H1 (cell line): Measurements from ENCODE around the gene ARR3. TPM values are rescaled to one million over a fixed set of nuclear protein-coding genes. Genes with fewer than 3 reads are reported as not detected.

ENCODE experiments used
- CTCF ChIA-PET: fragments of 300-600 bp; sonication (Branson Sonifier 250); formaldehyde crosslinking; loops from one replicate; lab custom pipeline; 2021; ENCODE audit not compliant: partially characterized antibody; lab: Charles Lee
- POLR2A ChIA-PET: fragments of 300-600 bp; sonication (Branson Sonifier 250); formaldehyde crosslinking; loops from one replicate; lab custom pipeline; 2021; ENCODE audit warnings: inconsistent platforms; ENCODE audit not compliant: partially characterized antibody; lab: Charles Lee
- DNase-seq, 2 experiments: peaks; one replicate each; pipeline versions ENCODE4 v3.0.0 to v3.0.0-alpha.2; 2010 to 2022; ENCODE audit warnings: low spot score in 2 of 2, low read depth in 1 of 2, mixed read lengths in 1 of 2
- FAIRE-seq: peaks from 2 replicates; lab custom pipeline; 2011; peaks lifted over from hg19 to GRCh38; lab: Jason Lieb, UNC
- H2AFZ ChIP-seq: 2 replicates; pipeline ENCODE4 v1.8.1; 2012; ENCODE audit warnings: low read length, inconsistent platforms
- H2AK5ac ChIP-seq: 2 replicates; pipeline ENCODE4 v1.6.1; 2013; ENCODE audit warnings: low read depth, low read length
- H2BK120ac ChIP-seq: replicated peaks from 2 replicates; pipeline ENCODE3; 2013; ENCODE audit warnings: low read depth, low read length, inconsistent platforms
- H2BK12ac ChIP-seq: 2 replicates; pipeline ENCODE4 v1.6.1; 2013; ENCODE audit warnings: low read depth, low read length
- H2BK15ac ChIP-seq: 2 replicates; pipeline ENCODE4 v1.6.1; 2013; ENCODE audit warnings: low read length
- H2BK20ac ChIP-seq: 2 replicates; pipeline ENCODE4 v1.6.1; 2013; ENCODE audit warnings: low read length
- H2BK5ac ChIP-seq: 2 replicates; pipeline ENCODE4 v1.6.1; 2013; ENCODE audit warnings: low read depth, low read length
- H3K14ac ChIP-seq: 2 replicates; pipeline ENCODE4 v1.6.1; 2013; ENCODE audit warnings: inconsistent platforms; ENCODE audit not compliant: insufficient read length
- H3K18ac ChIP-seq: 2 replicates; pipeline ENCODE4 v1.6.1; 2013; ENCODE audit warnings: low read length; ENCODE audit errors: extremely low read depth
- H3K23ac ChIP-seq: 2 replicates; pipeline ENCODE4 v1.6.1; 2013; ENCODE audit warnings: inconsistent platforms; ENCODE audit not compliant: insufficient read length
- H3K23me2 ChIP-seq: 2 replicates; pipeline ENCODE4 v1.6.1; 2013; ENCODE audit warnings: low read depth, low read length
- H3K27ac ChIP-seq: 2 replicates; pipeline ENCODE4 v1.6.1; 2011; ENCODE audit warnings: low read depth, low read length, inconsistent platforms
- H3K27me3 ChIP-seq, 4 experiments: replicated peaks in 1 of 4; 1 replicate in 1 of 4; 2 replicates in 3 of 4; pipeline versions ENCODE4 v1.6.1 to v1.8.1; 2011 to 2013; ENCODE audit warnings: low read length in 3 of 4, mild to moderate bottlenecking in 3 of 4, inconsistent platforms in 2 of 4, mixed read lengths in 2 of 4, moderate library complexity in 1 of 4; ENCODE audit not compliant: control insufficient read depth in 3 of 4, insufficient read depth in 3 of 4; ENCODE audit errors: extremely low read depth in 1 of 4
- H3K36me3 ChIP-seq, 4 experiments: 2 replicates each; pipeline versions ENCODE4 v1.6.1 to v1.8.1; 2011 to 2013; ENCODE audit warnings: mild to moderate bottlenecking in 4 of 4, low read length in 3 of 4, moderate library complexity in 2 of 4, control low read depth in 1 of 4, inconsistent platforms in 1 of 4; ENCODE audit not compliant: insufficient read depth in 4 of 4, control insufficient read depth in 2 of 4
- H3K4ac ChIP-seq: replicated peaks from 2 replicates; pipeline ENCODE3; 2013; ENCODE audit warnings: low read length, low read depth, mixed read lengths, inconsistent platforms; ENCODE audit not compliant: insufficient read length
- H3K4me1 ChIP-seq, 4 experiments: replicated peaks in 1 of 4; 1 replicate in 1 of 4; 2 replicates in 3 of 4; pipeline versions ENCODE4 v1.6.1 to v1.8.1; 2011 to 2013; ENCODE audit warnings: low read length in 3 of 4, inconsistent platforms in 2 of 4, mixed read lengths in 1 of 4; ENCODE audit not compliant: insufficient read depth in 4 of 4, control insufficient read depth in 3 of 4
- H3K4me2 ChIP-seq, 2 experiments: 2 replicates each; pipeline versions ENCODE4 v1.6.1 to v1.8.1; 2011 to 2013; ENCODE audit warnings: low read depth in 2 of 2, low read length in 2 of 2, control low read depth in 1 of 2, inconsistent platforms in 1 of 2, mild to moderate bottlenecking in 1 of 2; ENCODE audit not compliant: insufficient read depth in 1 of 2
- H3K4me3 ChIP-seq, 4 experiments: fragments of 200-600, 300-600 bp in 1 of 4; sonication (generic), shearing (Covaris generic), sonication (Bioruptor Twin) in 1 of 4; 2 replicates each; pipeline versions ENCODE4 v1.5.1 to v1.8.1; 2011 to 2016; ENCODE audit warnings: low read length in 4 of 4, low read depth in 3 of 4, control low read depth in 2 of 4, inconsistent platforms in 2 of 4, mild to moderate bottlenecking in 2 of 4, mixed read lengths in 1 of 4, moderate library complexity in 1 of 4; ENCODE audit not compliant: insufficient read depth in 2 of 4; ENCODE audit errors: extremely low read depth in 1 of 4
- H3K56ac ChIP-seq: replicated peaks from 2 replicates; pipeline ENCODE3; 2013; ENCODE audit warnings: low read depth, mild to moderate bottlenecking, mixed read lengths, low read length, inconsistent platforms; ENCODE audit not compliant: insufficient read length
- H3K79me1 ChIP-seq: 2 replicates; pipeline ENCODE4 v1.6.1; 2013; ENCODE audit warnings: low read depth, low read length, control low read depth
- H3K79me2 ChIP-seq, 2 experiments: 2 replicates each; pipeline versions ENCODE4 v1.6.1 to v1.8.1; 2012 to 2013; ENCODE audit warnings: low read length in 2 of 2, mild to moderate bottlenecking in 2 of 2, inconsistent platforms in 1 of 2; ENCODE audit not compliant: insufficient read depth in 2 of 2, control insufficient read depth in 1 of 2
- H3K9ac ChIP-seq, 4 experiments: replicated peaks in 1 of 4; 1 replicate in 1 of 4; 2 replicates in 3 of 4; pipeline versions ENCODE4 v1.6.1 to v1.8.1; 2011 to 2013; ENCODE audit warnings: low read depth in 3 of 4, low read length in 3 of 4, control low read depth in 2 of 4, mild to moderate bottlenecking in 2 of 4, moderate library complexity in 2 of 4, inconsistent platforms in 1 of 4; ENCODE audit errors: extremely low read depth in 1 of 4
- H3K9me3 ChIP-seq, 2 experiments: 2 replicates each; pipeline versions ENCODE4 v1.6.1 to v1.8.1; 2012 to 2013; ENCODE audit warnings: mild to moderate bottlenecking in 2 of 2, moderate library complexity in 2 of 2, control low read depth in 1 of 2, inconsistent platforms in 1 of 2, low read depth in 1 of 2, low read length in 1 of 2, mixed read lengths in 1 of 2; ENCODE audit not compliant: insufficient read depth in 2 of 2
- H4K20me1 ChIP-seq, 2 experiments: replicated peaks in 1 of 2; 2 replicates each; pipeline versions ENCODE3 to v1.8.1; 2011 to 2013; ENCODE audit warnings: inconsistent platforms in 2 of 2, low read length in 2 of 2, mild to moderate bottlenecking in 1 of 2; ENCODE audit not compliant: insufficient read depth in 2 of 2, control insufficient read depth in 1 of 2
- H4K5ac ChIP-seq: 2 replicates; pipeline ENCODE4 v1.6.1; 2013; ENCODE audit warnings: low read length, low read depth, mixed read lengths, inconsistent platforms; ENCODE audit not compliant: insufficient read length
- H4K8ac ChIP-seq: 2 replicates; pipeline ENCODE4 v1.8.0; 2013; ENCODE audit warnings: mild to moderate bottlenecking, moderate library complexity, low read length, inconsistent platforms; ENCODE audit not compliant: insufficient read depth; ENCODE audit errors: extremely low read depth
- H4K91ac ChIP-seq: replicated peaks from 2 replicates; pipeline ENCODE3; 2013; ENCODE audit warnings: low read length, mixed read lengths, inconsistent platforms; ENCODE audit not compliant: insufficient read length
- BRCA1 ChIP-seq: IDR thresholded peaks from 2 replicates; pipeline ENCODE4 v1.6.1; 2012; ENCODE audit warnings: low read depth, low read length, improper control_type of control experiment
- CBX5 ChIP-seq: fragments of 300-800, 300-1000 bp; sonication (generic); IDR thresholded peaks from 2 replicates; pipeline ENCODE4 v1.7.1; 2016; ENCODE audit warnings: antibody characterized with exemption, low read length, low read depth
- KDM4A ChIP-seq: IDR thresholded peaks from one replicate; pipeline ENCODE4 v1.7.1; 2012; ENCODE audit warnings: low read depth, mild to moderate bottlenecking, moderate library complexity, low read length, inconsistent platforms; ENCODE audit not compliant: severe bottlenecking
- POLR2A ChIP-seq, 2 experiments: IDR thresholded peaks; 1 replicate in 1 of 2; 2 replicates in 1 of 2; pipeline ENCODE4 v1.6.1; 2011; ENCODE audit warnings: low read depth in 2 of 2, low read length in 2 of 2, mild to moderate bottlenecking in 2 of 2; ENCODE audit errors: control extremely low read depth in 1 of 2
- RFX5 ChIP-seq: IDR thresholded peaks from 2 replicates; pipeline ENCODE4 v1.6.1; 2011; ENCODE audit warnings: low read depth, low read length, improper control_type of control experiment, borderline replicate concordance
- SAP30 ChIP-seq: fragments of 300-600 bp; sonication (generic); IDR thresholded peaks from 2 replicates; pipeline ENCODE4 v1.7.1; 2012; ENCODE audit warnings: low read length, moderate library complexity, mild to moderate bottlenecking, inconsistent platforms; ENCODE audit not compliant: insufficient read depth, insufficient replicate concordance
- SIRT6 ChIP-seq: IDR thresholded peaks from one replicate; pipeline ENCODE4 v1.7.1; 2012; ENCODE audit warnings: low read length, inconsistent platforms
- SRF ChIP-seq: IDR thresholded peaks from 2 replicates; pipeline ENCODE4 v1.6.1; 2011; ENCODE audit warnings: mild to moderate bottlenecking, low read depth, low read length, moderate library complexity
- TAF1 ChIP-seq: IDR thresholded peaks from 2 replicates; pipeline ENCODE4 v1.6.1; 2011; ENCODE audit warnings: mild to moderate bottlenecking, low read depth, low read length
- TAF7 ChIP-seq: optimal IDR thresholded peaks from 2 replicates; pipeline ENCODE3; 2011; ENCODE audit warnings: low read depth, mild to moderate bottlenecking, inconsistent platforms, low read length, moderate library complexity, borderline replicate concordance
- TBP ChIP-seq: IDR thresholded peaks from 2 replicates; pipeline ENCODE4 v1.6.1; 2011; ENCODE audit warnings: low read depth, low read length, improper control_type of control experiment
- WGBS, 2 experiments: shearing (Covaris generic) in 1 of 2; methylation state at CpG; one replicate each; pipeline versions ENCODE4 v1.1.6 to v1.1.7; 2013 to 2015; ENCODE audit warnings: low lambda C conversion rate in 2 of 2, mixed read lengths in 2 of 2, inconsistent platforms in 1 of 2, low coverage in 1 of 2, missing lambda C conversion rate in 1 of 2; ENCODE audit not compliant: insufficient replicate concordance in 2 of 2, insufficient coverage in 1 of 2, insufficient read length in 1 of 2; ENCODE audit errors: extremely low coverage in 1 of 2, missing lambda C conversion rate in 1 of 2; 5-methylcytosine and 5-hydroxymethylcytosine counted together
- polyA plus RNA-seq, 7 experiments: library from polyadenylated mRNA; depleted of rRNA in 3 of 7; stranded (reverse) in 5 of 7; unstranded in 2 of 7; fragments of >200 nt in 5 of 7; fragments of 200-250 nt in 2 of 7; gene quantifications; 1 replicate in 5 of 7; 2 replicates in 1 of 7; 4 replicates in 1 of 7; pipeline versions ENCODE4 v1.2.1 to v1.2.3, GENCODE V29; 2011 to 2013; ENCODE audit warnings: missing spikeins in 2 of 7, mixed read lengths in 2 of 7
- total RNA-seq: library from RNA; stranded (reverse); fragmentation: NEBNext Ultra II Directional; extraction: Animal tissue kit (Norgen Biotek cat#: 25700); gene quantifications from 2 replicates; pipeline ENCODE4 v1.2.1, GENCODE V29; 2021

Gene ARR3
- total and polyA plus RNA-seq, 2 of the 8 experiments (the other 6 are each of a cell fraction or from before 2014, with no cell fraction given): not detected

- H4K8ac ChIP-seq: no peak within 1 kb of the TSS
- H4K20me1 ChIP-seq: no peaks in the 10 kb centered on the region
- H3K23me2 ChIP-seq: no peaks in the 10 kb centered on the region; the same call in 1 of the 2 replicates
- no peak within 1 kb of the TSS for H3K23ac ChIP-seq
- H3K4me2 ChIP-seq: peak within 1 kb of the TSS; percentile 69 to 72
- H4K91ac ChIP-seq: no peak within 1 kb of the TSS
- H2BK20ac ChIP-seq: no peak within 1 kb of the TSS
- FAIRE-seq: no peak
- peak within 1 kb of the TSS; percentile 88; the same call in 1 of the 2 replicates for H2AFZ ChIP-seq
- POLR2A ChIA-PET: interaction anchor here (0.8 kb wide), 2 partner anchors 25 to 28 kb away, joined by 3 to 4 read pairs; no protein-coding TSS in a partner anchor
- H3K14ac ChIP-seq: no peak within 1 kb of the TSS
- H2BK5ac ChIP-seq: no peak within 1 kb of the TSS; the same call in 1 of the 2 replicates
- H3K4me3 ChIP-seq: peak within 1 kb of the TSS; percentile 71 to 91 (median 82)
- DNase-seq: peak; percentile 34 to 77
- no peak within 1 kb of the TSS for H2AK5ac ChIP-seq
- H3K27ac ChIP-seq: no peak within 1 kb of the TSS; the same call in 1 of the 2 replicates
- peaks cover 0 to 12% (median 6%) of the 10 kb centered on the region in 4 experiments; a peak in 4 of 8 replicates for H3K36me3 ChIP-seq
- H3K18ac ChIP-seq: peak within 1 kb of the TSS; percentile 71
- H3K9me3 ChIP-seq: no peaks in the 10 kb centered on the region
- H4K5ac ChIP-seq: no peak within 1 kb of the TSS
- no peak within 1 kb of the TSS for H2BK120ac ChIP-seq
- H3K79me2 ChIP-seq: peaks cover 0 to 18% of the 10 kb centered on the region in 2 experiments; a peak in 2 of 4 replicates
- no peak within 1 kb of the TSS for H3K56ac ChIP-seq
- H2BK15ac ChIP-seq: no peak within 1 kb of the TSS
- 0% methylated on average over 38 of the region's 62 CpGs; no CpG with 5 or more reads in 1 of the 2 experiments for WGBS, 2 experiments
- CTCF ChIA-PET: interaction anchor here (0.6 to 1.1 kb wide), 2 partner anchors 17 to 670 kb away, joined by 3 to 4 read pairs; no protein-coding TSS in a partner anchor
- no peak within 1 kb of the TSS for H3K4ac ChIP-seq
- no peaks in the 10 kb centered on the region for H3K27me3 ChIP-seq
- H3K4me1 ChIP-seq: no peaks in the 10 kb centered on the region; a peak in 2 of 7 replicates
- no peak within 1 kb of the TSS for H2BK12ac ChIP-seq
- peak within 1 kb of the TSS; percentile 14 to 67 (median 54) for H3K9ac ChIP-seq
- no peaks in the 10 kb centered on the region; the same call in 1 of the 2 replicates for H3K79me1 ChIP-seq
- TF ChIP-seq BRCA1: no peak
- TF ChIP-seq RFX5: no peak
- 0 out of 2 replicates have a peak, but pooled peaks have one; percentile 42 for TF ChIP-seq TBP
- no peak for TF ChIP-seq SIRT6
- TF ChIP-seq SRF: no peak
- no peak for TF ChIP-seq CBX5
- TF ChIP-seq TAF1: peak; percentile 41; the same call in 1 of the 2 replicates
- peak; percentile 31 for TF ChIP-seq SAP30
- TF ChIP-seq POLR2A (IDR thresholded peaks at IDR 0.05; ENCODE audit: control extremely low read depth in 1 of 2, low read depth in 2 of 2, low read length in 2 of 2): peak in 1 of 2 experiments; percentile 63; a peak in 1 of 3 replicates
- peak; percentile 21 for TF ChIP-seq KDM4A
- TF ChIP-seq TAF7: no peak
These were observed 21.9 kb downstream of the ARR3 start, which contains the start of the genes KIF4A and PDZD11 for GRCh38 chrX:70289793-70290770. Gene KIF4A, plus strand, starts transcription at chrX:70290104. Its CDS starts 355 bp downstream, at chrX:70290459. Gene PDZD11, minus strand, starts transcription at chrX:70289927. Its CDS starts 586 bp downstream, at chrX:70289341.
